LNCaP clone FGC (cell line): ENCODE results near the gene STKLD1.

Experiments used
- DNase-seq: peaks from one replicate; pipeline ENCODE4 v3.0.0-alpha.2; 2011; ENCODE audit warnings: low read depth
- H3K4me3 ChIP-seq: 2 replicates; pipeline ENCODE4 v1.5.1; 2011; ENCODE audit warnings: mild to moderate bottlenecking, low read depth, low read length, control low read depth
- TF ChIP-seq, protein P1 (sequence below): IDR thresholded peaks from 2 replicates; pipeline ENCODE4 v1.5.1; 2012; ENCODE audit warnings: mild to moderate bottlenecking; ENCODE audit not compliant: control insufficient read depth, insufficient read depth; ENCODE audit errors: extremely low read depth

STKLD1 gene

DNA sequence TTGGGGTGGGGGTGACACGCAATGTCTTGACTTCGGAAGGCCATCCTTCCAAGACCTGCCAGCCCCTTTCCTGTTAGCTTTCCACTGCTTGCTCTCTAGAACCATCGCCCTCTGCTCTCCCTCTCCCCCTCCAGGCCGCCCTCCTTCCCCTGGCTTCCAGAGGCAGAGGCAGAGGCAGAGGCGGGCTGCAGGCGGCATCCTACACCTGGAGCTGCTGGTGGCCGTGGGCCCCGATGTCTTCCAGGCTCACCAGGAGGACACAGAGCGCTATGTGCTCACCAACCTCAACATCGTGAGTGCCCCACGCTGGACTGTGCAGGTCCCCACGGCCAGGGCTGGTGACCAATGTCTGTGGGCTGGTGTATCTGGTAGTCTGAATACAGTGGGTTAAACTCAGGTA is 48.0 kb downstream of the STKLD1 start:
- TF ChIP-seq, protein P1, sequence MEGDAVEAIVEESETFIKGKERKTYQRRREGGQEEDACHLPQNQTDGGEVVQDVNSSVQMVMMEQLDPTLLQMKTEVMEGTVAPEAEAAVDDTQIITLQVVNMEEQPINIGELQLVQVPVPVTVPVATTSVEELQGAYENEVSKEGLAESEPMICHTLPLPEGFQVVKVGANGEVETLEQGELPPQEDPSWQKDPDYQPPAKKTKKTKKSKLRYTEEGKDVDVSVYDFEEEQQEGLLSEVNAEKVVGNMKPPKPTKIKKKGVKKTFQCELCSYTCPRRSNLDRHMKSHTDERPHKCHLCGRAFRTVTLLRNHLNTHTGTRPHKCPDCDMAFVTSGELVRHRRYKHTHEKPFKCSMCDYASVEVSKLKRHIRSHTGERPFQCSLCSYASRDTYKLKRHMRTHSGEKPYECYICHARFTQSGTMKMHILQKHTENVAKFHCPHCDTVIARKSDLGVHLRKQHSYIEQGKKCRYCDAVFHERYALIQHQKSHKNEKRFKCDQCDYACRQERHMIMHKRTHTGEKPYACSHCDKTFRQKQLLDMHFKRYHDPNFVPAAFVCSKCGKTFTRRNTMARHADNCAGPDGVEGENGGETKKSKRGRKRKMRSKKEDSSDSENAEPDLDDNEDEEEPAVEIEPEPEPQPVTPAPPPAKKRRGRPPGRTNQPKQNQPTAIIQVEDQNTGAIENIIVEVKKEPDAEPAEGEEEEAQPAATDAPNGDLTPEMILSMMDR, result no peak

DNA sequence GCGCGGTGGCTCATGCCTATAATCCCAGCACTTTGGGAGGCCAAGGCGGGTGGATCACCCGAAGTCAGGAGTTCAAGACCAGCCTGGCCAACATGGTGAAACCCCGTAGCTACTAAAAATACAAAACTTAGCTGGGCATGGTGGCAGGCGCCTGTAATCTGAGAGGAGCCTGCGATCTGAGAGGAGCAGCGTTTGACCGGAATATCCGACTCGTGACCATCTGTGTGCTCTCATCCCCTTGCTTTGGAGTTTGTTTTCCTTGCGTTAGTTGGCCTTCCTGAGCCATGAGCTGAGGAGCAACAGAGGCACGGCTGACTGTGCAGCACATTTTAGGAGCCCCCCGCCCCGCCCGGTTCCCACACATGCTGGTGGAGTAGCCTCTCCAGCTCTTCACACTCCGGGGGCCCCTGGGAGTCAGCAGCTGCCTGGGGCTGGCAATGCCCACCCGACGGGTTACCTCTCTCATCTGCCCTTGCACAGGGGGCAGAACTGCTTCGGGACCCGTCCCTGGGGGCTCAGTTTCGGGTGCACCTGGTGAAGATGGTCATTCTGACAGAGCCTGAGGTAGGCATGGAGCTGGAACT is 49.0 kb downstream of the STKLD1 start:
- TF ChIP-seq, protein P1, result no peak
- no peak for DNase-seq
- no peak overlapping the region for H3K4me3 ChIP-seq

More for the DNA sequence above, 48.0 kb downstream of the STKLD1 start:
- DNase-seq, result no peak
- no peak overlapping the region for H3K4me3 ChIP-seq

DNA sequence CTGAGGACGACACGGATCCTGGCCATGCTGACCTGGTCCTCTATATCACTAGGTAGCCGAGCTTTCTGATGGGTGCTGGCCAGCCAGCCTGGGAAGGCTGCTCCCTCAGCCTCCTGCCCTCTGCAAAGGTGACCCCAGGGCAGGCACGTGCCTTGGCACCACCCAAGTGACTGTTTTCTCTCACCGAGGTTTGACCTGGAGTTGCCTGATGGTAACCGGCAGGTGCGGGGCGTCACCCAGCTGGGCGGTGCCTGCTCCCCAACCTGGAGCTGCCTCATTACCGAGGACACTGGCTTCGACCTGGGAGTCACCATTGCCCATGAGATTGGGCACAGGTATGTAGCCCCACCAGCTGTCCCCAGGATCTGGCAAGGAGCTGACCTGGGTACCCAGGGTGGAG is 49.8 kb downstream of the STKLD1 start:
- TF ChIP-seq, protein P1, result no peak
- DNase-seq, result no peak
- no peak overlapping the region for H3K4me3 ChIP-seq

DNA sequence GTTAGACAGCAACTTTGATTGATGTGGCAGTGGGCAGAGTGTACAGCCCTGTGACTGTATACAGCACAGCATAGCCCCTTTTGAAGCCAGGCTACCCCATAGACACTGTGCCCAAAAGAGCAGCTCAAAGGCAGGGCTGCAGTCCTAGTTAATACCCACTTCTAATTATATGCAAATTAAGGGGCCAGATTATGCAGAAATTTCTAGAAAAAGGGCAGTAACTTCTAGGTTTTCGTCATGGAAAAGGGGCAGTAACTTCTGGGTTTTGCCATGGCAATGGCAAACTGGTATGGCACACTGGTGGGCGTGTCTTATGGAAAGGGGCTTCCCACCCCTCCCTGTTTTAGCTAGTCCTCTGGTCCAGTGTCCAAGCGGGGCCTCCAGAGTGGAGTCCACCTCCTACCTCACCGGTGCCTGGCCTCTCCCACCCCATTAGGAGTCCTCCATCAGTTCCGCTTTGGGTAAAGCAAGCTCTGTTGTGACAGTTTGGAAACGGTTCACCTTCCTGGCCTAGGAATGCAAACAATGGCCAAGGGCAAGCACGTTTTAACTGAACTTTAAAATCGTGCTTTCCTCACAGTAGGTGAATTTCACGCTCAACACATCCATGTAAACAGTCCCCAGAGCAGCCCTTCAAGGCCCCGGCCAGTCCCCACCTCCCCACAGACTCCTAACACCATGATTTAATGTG is 51.6 kb downstream of the STKLD1 start:
- no peak overlapping the region for H3K4me3 ChIP-seq
- TF ChIP-seq, protein P1, result no peak
- no peak for DNase-seq

DNA sequence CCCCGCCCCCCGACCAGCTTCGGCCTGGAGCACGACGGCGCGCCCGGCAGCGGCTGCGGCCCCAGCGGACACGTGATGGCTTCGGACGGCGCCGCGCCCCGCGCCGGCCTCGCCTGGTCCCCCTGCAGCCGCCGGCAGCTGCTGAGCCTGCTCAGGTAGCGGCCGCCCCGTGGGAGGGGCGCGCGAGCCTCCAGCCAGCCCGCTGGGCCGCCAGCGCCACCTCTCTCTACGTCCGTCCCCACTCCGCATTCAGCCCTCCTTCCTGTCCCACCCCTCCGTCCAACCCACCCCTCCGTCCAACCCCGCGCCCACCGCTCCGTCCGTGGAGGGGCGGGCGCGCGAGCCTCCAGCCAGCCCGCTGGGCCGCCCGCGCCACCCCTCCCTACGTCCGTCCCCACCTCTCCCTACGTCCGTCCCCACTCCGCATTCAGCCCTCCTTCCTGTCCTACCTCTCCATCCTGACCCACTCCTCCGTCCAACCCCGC is 52.5 kb downstream of the STKLD1 start:
- TF ChIP-seq, protein P1, result no peak
- DNase-seq, result no peak
- H3K4me3 ChIP-seq, result no peak overlapping the region

DNA sequence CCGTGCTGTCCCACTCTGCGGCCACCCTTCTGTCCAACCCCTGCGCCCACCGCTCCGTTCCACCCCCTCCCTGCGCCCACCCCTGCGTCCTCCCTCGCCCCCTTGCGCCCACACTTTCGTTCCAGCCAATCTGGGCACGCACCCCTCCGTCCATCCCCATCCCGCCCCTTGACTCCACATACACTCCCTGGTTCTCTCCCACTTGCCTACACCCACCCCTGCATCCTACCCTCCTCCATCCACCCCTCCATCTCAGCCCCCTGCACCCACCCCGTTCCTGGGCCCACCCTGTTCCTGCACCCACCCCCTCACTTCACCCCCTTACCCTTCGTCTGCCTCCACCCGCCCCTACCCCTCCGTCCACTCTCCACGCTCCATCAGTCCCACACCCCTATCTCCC is 53.0 kb downstream of the STKLD1 start:
- TF ChIP-seq, protein P1, result no peak
- H3K4me3 ChIP-seq, result no peak overlapping the region
- no peak for DNase-seq
